Epithelial cell of esophagus (primary cell): ENCODE data around the gene MON2.
"Not testable (repeated sequence)": the region's sequence is repeated elsewhere in the genome, so short reads cannot be mapped to it uniquely, and the experiment has no call there.

Experiments
- DNase-seq: peaks from one replicate; pipeline ENCODE4 v3.0.0; 2010; ENCODE audit warnings: low read depth
- H3K4me3 ChIP-seq: 2 replicates; pipeline ENCODE4 v1.5.1; 2011; ENCODE audit warnings: mild to moderate bottlenecking, low read length, control low read depth
- TF ChIP-seq, protein P1 (sequence below): IDR thresholded peaks from 2 replicates; pipeline ENCODE4 v1.5.1; 2011; ENCODE audit warnings: low read depth, mild to moderate bottlenecking, low read length, control low read depth, inconsistent platforms; ENCODE audit not compliant: insufficient read depth; ENCODE audit errors: missing control alignments

Gene MON2

GRCh38 chr12:62543741-62544140 lies 77.1 kb downstream of the MON2 start:
- TF ChIP-seq, protein P1, sequence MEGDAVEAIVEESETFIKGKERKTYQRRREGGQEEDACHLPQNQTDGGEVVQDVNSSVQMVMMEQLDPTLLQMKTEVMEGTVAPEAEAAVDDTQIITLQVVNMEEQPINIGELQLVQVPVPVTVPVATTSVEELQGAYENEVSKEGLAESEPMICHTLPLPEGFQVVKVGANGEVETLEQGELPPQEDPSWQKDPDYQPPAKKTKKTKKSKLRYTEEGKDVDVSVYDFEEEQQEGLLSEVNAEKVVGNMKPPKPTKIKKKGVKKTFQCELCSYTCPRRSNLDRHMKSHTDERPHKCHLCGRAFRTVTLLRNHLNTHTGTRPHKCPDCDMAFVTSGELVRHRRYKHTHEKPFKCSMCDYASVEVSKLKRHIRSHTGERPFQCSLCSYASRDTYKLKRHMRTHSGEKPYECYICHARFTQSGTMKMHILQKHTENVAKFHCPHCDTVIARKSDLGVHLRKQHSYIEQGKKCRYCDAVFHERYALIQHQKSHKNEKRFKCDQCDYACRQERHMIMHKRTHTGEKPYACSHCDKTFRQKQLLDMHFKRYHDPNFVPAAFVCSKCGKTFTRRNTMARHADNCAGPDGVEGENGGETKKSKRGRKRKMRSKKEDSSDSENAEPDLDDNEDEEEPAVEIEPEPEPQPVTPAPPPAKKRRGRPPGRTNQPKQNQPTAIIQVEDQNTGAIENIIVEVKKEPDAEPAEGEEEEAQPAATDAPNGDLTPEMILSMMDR = no peak
- DNase-seq = no peak
- H3K4me3 ChIP-seq = no peak overlapping the region

DNA sequence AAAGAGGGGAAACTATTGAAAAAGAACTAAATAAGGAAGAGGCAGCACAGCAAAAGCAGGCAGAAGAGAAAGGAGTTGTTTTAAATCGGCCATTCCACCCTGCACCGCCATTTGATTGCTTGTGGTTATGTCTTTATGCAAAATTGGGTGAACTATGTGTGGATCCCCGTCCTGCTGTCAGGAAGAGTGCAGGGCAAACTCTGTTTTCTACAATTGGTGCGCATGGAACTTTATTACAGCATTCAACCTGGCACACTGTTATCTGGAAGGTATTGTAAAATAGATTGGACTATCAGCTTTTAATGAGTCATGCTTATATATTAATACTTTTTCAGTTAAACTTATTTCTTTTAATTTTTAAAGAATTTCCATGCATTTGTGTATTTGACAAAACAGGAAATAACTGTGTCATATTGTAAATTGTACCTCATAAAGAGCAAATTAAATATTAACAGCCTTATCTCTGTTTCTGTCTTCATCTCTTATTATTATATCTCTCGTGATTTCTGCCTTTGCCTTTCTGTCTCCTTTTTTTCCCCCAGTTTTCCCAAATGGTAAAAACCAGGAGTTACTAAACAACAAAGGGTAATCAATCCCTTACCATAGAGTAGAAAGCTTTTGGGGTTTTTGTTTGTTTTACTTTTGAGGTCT lies 86.4 kb downstream of the MON2 start:
- no peak overlapping the region for H3K4me3 ChIP-seq
- TF ChIP-seq, protein P1 = no peak
- DNase-seq = no peak

DNA sequence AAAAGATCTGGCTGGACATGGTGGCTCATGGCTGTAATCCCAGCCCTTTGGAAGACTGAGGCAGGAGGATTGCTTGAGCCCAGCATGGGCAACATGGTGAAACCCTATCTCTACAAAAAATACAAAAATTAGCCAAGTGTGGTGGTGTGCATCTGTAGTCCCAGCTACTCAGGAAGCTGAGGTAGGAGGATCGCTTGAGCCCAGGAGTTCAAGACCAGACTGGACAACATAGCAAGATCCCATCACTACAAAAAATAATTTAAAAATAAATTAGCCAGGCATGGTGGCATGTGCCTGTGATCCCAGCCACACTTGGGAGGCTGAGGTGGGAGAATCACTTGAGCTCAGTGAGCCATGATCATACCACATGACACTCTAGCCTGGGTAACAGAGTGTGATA lies 92.7 kb downstream of the MON2 start:
- H3K4me3 ChIP-seq, DNase-seq: not testable (repeated sequence)

DNA sequence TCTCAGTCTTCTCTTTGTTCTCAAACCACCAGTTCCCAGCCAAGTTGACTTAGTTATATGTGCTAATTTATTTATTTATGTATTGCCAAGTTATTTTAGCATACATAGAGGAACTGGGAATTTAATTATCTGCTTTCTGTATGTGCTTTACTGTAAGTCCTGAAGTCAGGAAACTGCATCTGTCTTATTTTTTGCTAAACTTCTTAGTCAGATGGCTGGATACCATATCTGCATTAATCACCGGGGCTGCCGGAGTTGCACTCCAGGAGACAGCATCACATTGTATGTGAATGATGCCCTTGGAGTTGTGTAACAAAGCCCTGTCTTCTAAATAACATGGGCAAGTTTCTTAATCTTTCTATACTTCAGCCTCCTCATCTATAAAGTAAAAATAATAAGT lies 96.2 kb downstream of the MON2 start:
- no peak overlapping the region for H3K4me3 ChIP-seq
- TF ChIP-seq, protein P1 = no peak
- DNase-seq = peak; percentile 35

GRCh38 chr12:62575036-62575435 lies 108.4 kb downstream of the MON2 start:
- no peak for DNase-seq
- H3K4me3 ChIP-seq = no peak overlapping the region
- TF ChIP-seq, protein P1 = no peak

GRCh38 chr12:62576503-62576902 lies 109.9 kb downstream of the MON2 start:
- TF ChIP-seq, protein P1 = no peak
- no peak overlapping the region for H3K4me3 ChIP-seq
- no peak for DNase-seq

DNA sequence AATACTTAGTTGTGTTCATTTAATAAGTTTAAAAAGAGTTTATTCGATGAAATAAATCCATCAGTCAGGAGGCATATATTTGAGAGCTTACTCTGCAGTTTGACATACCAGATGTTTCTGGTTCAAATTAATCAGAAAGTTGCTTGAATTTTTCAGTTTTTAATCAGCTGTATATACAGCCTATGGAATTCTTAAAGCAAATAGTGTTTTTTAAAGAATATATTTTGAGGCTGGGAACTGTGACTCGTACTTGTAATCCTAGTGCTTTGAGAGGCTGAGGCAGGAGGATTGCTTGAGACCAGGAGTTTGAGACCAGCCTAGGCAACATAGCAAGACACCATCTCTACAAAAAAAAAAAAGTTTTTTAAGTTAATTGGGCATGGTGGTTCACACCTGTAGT lies 112.1 kb downstream of the MON2 start:
- H3K4me3 ChIP-seq = no peak overlapping the region
- TF ChIP-seq, protein P1 = no peak
- DNase-seq = no peak
